Measurements from ENCODE around the gene IKZF2.

DNA sequence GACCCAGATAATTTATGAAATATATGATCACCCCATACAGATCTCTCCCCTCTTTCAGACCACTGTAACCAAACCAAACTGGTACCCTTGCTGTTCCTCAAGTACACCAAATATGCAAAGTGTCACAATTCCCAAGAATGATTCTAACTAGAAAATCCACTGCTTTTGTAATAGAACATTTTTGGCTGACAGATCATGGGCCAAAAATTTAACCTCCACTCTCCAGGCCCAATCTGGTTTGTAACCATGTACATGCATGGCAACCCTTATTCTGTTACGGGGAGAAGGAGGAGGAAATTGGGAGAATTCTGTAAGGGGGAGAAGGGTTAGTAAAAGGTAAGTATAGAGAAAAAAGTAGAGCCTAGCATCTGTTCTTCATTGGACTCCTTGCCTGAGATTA, 62.0 kb downstream of the IKZF2 start:
- TF ChIP-seq, protein P1, sequence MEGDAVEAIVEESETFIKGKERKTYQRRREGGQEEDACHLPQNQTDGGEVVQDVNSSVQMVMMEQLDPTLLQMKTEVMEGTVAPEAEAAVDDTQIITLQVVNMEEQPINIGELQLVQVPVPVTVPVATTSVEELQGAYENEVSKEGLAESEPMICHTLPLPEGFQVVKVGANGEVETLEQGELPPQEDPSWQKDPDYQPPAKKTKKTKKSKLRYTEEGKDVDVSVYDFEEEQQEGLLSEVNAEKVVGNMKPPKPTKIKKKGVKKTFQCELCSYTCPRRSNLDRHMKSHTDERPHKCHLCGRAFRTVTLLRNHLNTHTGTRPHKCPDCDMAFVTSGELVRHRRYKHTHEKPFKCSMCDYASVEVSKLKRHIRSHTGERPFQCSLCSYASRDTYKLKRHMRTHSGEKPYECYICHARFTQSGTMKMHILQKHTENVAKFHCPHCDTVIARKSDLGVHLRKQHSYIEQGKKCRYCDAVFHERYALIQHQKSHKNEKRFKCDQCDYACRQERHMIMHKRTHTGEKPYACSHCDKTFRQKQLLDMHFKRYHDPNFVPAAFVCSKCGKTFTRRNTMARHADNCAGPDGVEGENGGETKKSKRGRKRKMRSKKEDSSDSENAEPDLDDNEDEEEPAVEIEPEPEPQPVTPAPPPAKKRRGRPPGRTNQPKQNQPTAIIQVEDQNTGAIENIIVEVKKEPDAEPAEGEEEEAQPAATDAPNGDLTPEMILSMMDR (IDR thresholded peaks at IDR 0.05) = no peak
- TF ChIP-seq POLR2A (IDR thresholded peaks at IDR 0.05) = no peak

Measured in ovary (tissue), 3 donors.